ENCODE results near the gene LAMTOR1.

The LAMTOR1 gene

DNA sequence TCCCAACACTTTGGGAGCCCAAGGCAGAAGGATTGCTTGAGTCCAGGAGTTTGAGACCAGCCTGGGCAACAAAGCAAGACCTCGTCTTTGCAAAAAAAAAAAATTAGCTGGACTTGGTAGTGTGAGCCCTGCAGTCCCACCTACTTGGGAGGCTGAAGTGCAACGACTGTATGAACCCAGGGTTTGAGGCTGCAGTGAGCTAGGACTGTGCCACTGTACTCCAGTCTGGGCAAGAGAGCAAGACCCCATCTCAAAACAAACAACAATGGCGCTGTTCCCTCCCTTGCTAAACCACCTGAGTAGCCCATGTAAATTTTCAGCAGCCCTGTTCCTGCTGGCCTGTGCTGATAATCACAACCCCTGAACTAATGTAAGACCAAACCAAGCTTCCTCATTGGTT, 3.1 kb downstream of the LAMTOR1 start:
- in situ Hi-C loops (cut with HindIII; ENCODE audit: low sequenced_read_pairs), result loop anchor here (25.0 kb wide), 1 partner anchor 88 kb away; no protein-coding TSS in a partner anchor
- no peak for DNase-seq (ENCODE audit: low read depth)
- no peak overlapping the region for H3K4me3 ChIP-seq (ENCODE audit: low read depth, low read length)

GRCh38 chr11:72098741-72099140, 4.4 kb downstream of the LAMTOR1 start:
- TF ChIP-seq CTCF (IDR thresholded peaks at IDR 0.05; ENCODE audit: low read depth, low read length, missing control alignments), result no peak
- no peak for DNase-seq (ENCODE audit: low read depth)
- H3K4me3 ChIP-seq (ENCODE audit: low read depth, low read length), result no peak overlapping the region
- in situ Hi-C loops (cut with HindIII; ENCODE audit: low sequenced_read_pairs), result no loop called here

More for the DNA sequence above, 3.1 kb downstream of the LAMTOR1 start:
- no peak for TF ChIP-seq CTCF (IDR thresholded peaks at IDR 0.05; ENCODE audit: low read depth, low read length, missing control alignments)

- peak; percentile 40 for DNase-seq (ENCODE audit: low read depth)
- no peak overlapping the region for H3K4me3 ChIP-seq (ENCODE audit: low read depth, low read length)
- in situ Hi-C loops (cut with HindIII; ENCODE audit: low sequenced_read_pairs), result no loop called here
- peak; percentile 89 for TF ChIP-seq CTCF (IDR thresholded peaks at IDR 0.05; ENCODE audit: low read depth, low read length, missing control alignments)
Observed at GRCh38 chr11:72091292-72091691, 11.8 kb downstream of the LAMTOR1 start.

GRCh38 chr11:72088076-72088808, 14.9 kb downstream of the LAMTOR1 start:
- no peak for DNase-seq (ENCODE audit: low read depth)
- TF ChIP-seq CTCF (IDR thresholded peaks at IDR 0.05; ENCODE audit: low read depth, low read length, missing control alignments), result no peak
- no peak overlapping the region for H3K4me3 ChIP-seq (ENCODE audit: low read depth, low read length)
- in situ Hi-C loops (cut with HindIII; ENCODE audit: low sequenced_read_pairs), result no loop called here

- H3K4me3 ChIP-seq (ENCODE audit: low read depth, low read length), result no peak overlapping the region
- no peak for TF ChIP-seq CTCF (IDR thresholded peaks at IDR 0.05; ENCODE audit: low read depth, low read length, missing control alignments)
Observed at GRCh38 chr11:72085621-72086351, 17.3 kb downstream of the LAMTOR1 start.

DNA sequence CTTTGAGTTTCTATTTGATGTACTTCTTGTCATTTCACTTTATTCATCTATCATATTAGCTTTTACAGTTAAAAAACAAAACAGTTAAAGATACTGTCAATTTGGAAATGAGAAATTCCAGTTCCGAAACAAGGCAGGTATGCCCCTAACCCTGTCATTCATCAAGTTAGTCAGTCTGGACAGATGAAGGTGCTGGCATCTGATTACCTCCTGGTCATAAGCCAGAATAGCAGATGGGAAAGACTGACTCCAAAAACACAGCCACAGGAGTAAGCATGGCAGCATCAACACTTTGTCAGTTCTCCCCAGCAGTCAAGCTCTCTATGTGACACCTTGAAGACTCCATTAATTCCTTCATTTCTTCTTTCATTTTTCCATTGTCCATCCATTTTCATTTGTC, 18.1 kb downstream of the LAMTOR1 start:
- TF ChIP-seq CTCF (IDR thresholded peaks at IDR 0.05; ENCODE audit: low read depth, low read length, missing control alignments), result no peak
- H3K4me3 ChIP-seq (ENCODE audit: low read depth, low read length), result no peak overlapping the region
- no peak for DNase-seq (ENCODE audit: low read depth)
- in situ Hi-C loops (cut with HindIII; ENCODE audit: low sequenced_read_pairs), result no loop called here

More at GRCh38 chr11:72085621-72086351, 17.3 kb downstream of the LAMTOR1 start:
- DNase-seq (ENCODE audit: low read depth), result peak; percentile 69
- in situ Hi-C loops (cut with HindIII; ENCODE audit: low sequenced_read_pairs), result no loop called here
